ENCODE measurements around the gene LRRC74B. TPM values are rescaled to one million over a fixed set of nuclear protein-coding genes. Genes with fewer than 3 reads are reported as not detected.

LRRC74B gene
- total and polyA plus RNA-seq, 2 donors (not counting 1 experiment from before 2014, with no cell fraction given) = not detected

- no peak overlapping the region for H3K9ac ChIP-seq (ENCODE audit: insufficient read depth, low read length)
- H4K20me1 ChIP-seq (ENCODE audit: control insufficient read depth, extremely low read depth, insufficient read depth, low read length) = no peaks in the 10 kb centered on the region
- H3K36me3 ChIP-seq (ENCODE audit: control insufficient read depth, insufficient read depth, low read length) = no peaks in the 10 kb centered on the region
- H3K27me3 ChIP-seq (ENCODE audit: control insufficient read depth, insufficient read depth, low read length) = peaks cover 17% of the 10 kb centered on the region
- peak; percentile 40 to 80 for DNase-seq (ENCODE audit: low read depth in 2 of 2)
- no peak overlapping the region for H3K27ac ChIP-seq (ENCODE audit: insufficient read depth, low read length)
- no peak overlapping the region for H3K4me3 ChIP-seq (replicated peaks in 1 of 4; ENCODE audit: control extremely low read depth in 1 of 4, insufficient read depth in 1 of 4, low read depth in 3 of 4, low read length in 4 of 4)
- no peak for TF ChIP-seq CTCF (conservative IDR thresholded peaks at IDR 0.05 in 1 of 2, IDR thresholded peaks at IDR 0.05 in 1 of 2; ENCODE audit: low read depth in 1 of 2, low read length in 2 of 2)
- TF ChIP-seq EZH2 (IDR thresholded peaks at IDR 0.05; ENCODE audit: low read length, missing control alignments) = no peak
- H3K9me3 ChIP-seq (ENCODE audit: control insufficient read depth, insufficient read depth, low read depth, low read length) = no peaks in the 10 kb centered on the region
- H2AFZ ChIP-seq (ENCODE audit: low read length) = no peak overlapping the region
- peaks cover 9% of the 10 kb centered on the region for H3K4me1 ChIP-seq (ENCODE audit: control insufficient read depth, extremely low read depth, insufficient read depth, low read length)
- H3K79me2 ChIP-seq (ENCODE audit: control insufficient read depth, insufficient read depth, low read length) = no peaks in the 10 kb centered on the region
- H3K4me2 ChIP-seq (ENCODE audit: extremely low read depth, insufficient read depth, low read length) = no peak overlapping the region
These were observed 18.7 kb upstream of the LRRC74B start for GRCh38 chr22:21026783-21027692.

GRCh38 chr22:21028277-21029251 lies 17.2 kb upstream of the LRRC74B start:
- H3K79me2 ChIP-seq (ENCODE audit: control insufficient read depth, insufficient read depth, low read length) = no peaks in the 10 kb centered on the region
- no peak overlapping the region for H2AFZ ChIP-seq (ENCODE audit: low read length)
- no peak overlapping the region for H3K4me3 ChIP-seq (replicated peaks in 1 of 4; ENCODE audit: control extremely low read depth in 1 of 4, insufficient read depth in 1 of 4, low read depth in 3 of 4, low read length in 4 of 4)
- no peak overlapping the region for H3K4me2 ChIP-seq (ENCODE audit: extremely low read depth, insufficient read depth, low read length)
- peaks cover 19% of the 10 kb centered on the region for H3K27me3 ChIP-seq (ENCODE audit: control insufficient read depth, insufficient read depth, low read length)
- H3K27ac ChIP-seq (ENCODE audit: insufficient read depth, low read length) = no peak overlapping the region
- no peak for DNase-seq (ENCODE audit: low read depth in 2 of 2)
- no peaks in the 10 kb centered on the region for H3K9me3 ChIP-seq (ENCODE audit: control insufficient read depth, insufficient read depth, low read depth, low read length)
- TF ChIP-seq EZH2 (IDR thresholded peaks at IDR 0.05; ENCODE audit: low read length, missing control alignments) (no peak), CTCF (conservative IDR thresholded peaks at IDR 0.05 in 1 of 2, IDR thresholded peaks at IDR 0.05 in 1 of 2; ENCODE audit: low read depth in 1 of 2, low read length in 2 of 2) (no peak)
- H3K4me1 ChIP-seq (ENCODE audit: control insufficient read depth, extremely low read depth, insufficient read depth, low read length) = peaks cover 9% of the 10 kb centered on the region
- no peaks in the 10 kb centered on the region for H4K20me1 ChIP-seq (ENCODE audit: control insufficient read depth, extremely low read depth, insufficient read depth, low read length)
- no peak overlapping the region for H3K9ac ChIP-seq (ENCODE audit: insufficient read depth, low read length)
- H3K36me3 ChIP-seq (ENCODE audit: control insufficient read depth, insufficient read depth, low read length) = no peaks in the 10 kb centered on the region

Measured in fibroblast of lung (primary cell).